GM12878 (cell line): ENCODE measurements around the gene PRPF38A. TPM values are rescaled to one million over a fixed set of nuclear protein-coding genes. Genes with fewer than 3 reads are reported as not detected.
A peak's percentile ranks its signal among the peaks of the same experiment; 100 is the strongest.

ENCODE experiments used
- ASH2L ChIP-seq: fragments of 300-600, 200-600 bp; sonication (generic); IDR thresholded peaks from 2 replicates; pipeline ENCODE4 v1.6.1; 2017; ENCODE audit warnings: low read depth, mild to moderate bottlenecking, borderline replicate concordance
- BCLAF1 ChIP-seq: fragments of 450-650 bp; IDR thresholded peaks from 2 replicates; pipeline ENCODE4 v1.6.1; 2017; ENCODE audit warnings: antibody characterized with exemption, mild to moderate bottlenecking, moderate library complexity
- CREB1 ChIP-seq: IDR thresholded peaks from 2 replicates; pipeline ENCODE4 v1.6.1; 2012; ENCODE audit warnings: low read depth, mild to moderate bottlenecking, inconsistent platforms
- CREM ChIP-seq: IDR thresholded peaks from 2 replicates; pipeline ENCODE4 v1.6.1; 2014; ENCODE audit warnings: antibody characterized with exemption, low read depth
- IKZF1 ChIP-seq: fragments of 450-650 bp; conservative IDR thresholded peaks from 2 replicates; pipeline ENCODE4 v1.6.1; 2017; ENCODE audit warnings: antibody characterized with exemption, mild to moderate bottlenecking
- PKNOX1 ChIP-seq: fragments of 450-650 bp; IDR thresholded peaks from 2 replicates; pipeline ENCODE4 v1.6.1; 2016; ENCODE audit warnings: mild to moderate bottlenecking
- REST ChIP-seq: IDR thresholded peaks from 2 replicates; pipeline ENCODE4 v1.6.1; 2012; ENCODE audit warnings: mild to moderate bottlenecking, low read depth, low read length
- RUNX3 ChIP-seq: IDR thresholded peaks from 2 replicates; pipeline ENCODE4 v1.6.1; 2012; ENCODE audit warnings: low read length, inconsistent platforms
- YY1 ChIP-seq: IDR thresholded peaks from 2 replicates; pipeline ENCODE4 v1.6.1; 2011; ENCODE audit warnings: low read depth, mild to moderate bottlenecking, low read length
- polyA plus RNA-seq, 11 experiments: library from polyadenylated mRNA; depleted of rRNA in 4 of 11; unstranded in 6 of 11; stranded (reverse) in 5 of 11; fragments of >200 nt; fragmentation: Nextera tagmentation in 4 of 11; fragmentation: Illumina TruSeq in 1 of 11; extraction: Ambion mirVana in 4 of 11; extraction: Trizol in 1 of 11; gene quantifications; 1 replicate in 1 of 11; 2 replicates in 10 of 11; pipeline versions ENCODE4 v1.2.1 to v1.2.3, GENCODE V29; 2011 to 2016; ENCODE audit warnings: inconsistent platforms in 2 of 11, missing spikeins in 2 of 11, low read depth in 1 of 11
- total RNA-seq, 4 experiments: library from RNA; depleted of rRNA in 3 of 4; stranded (reverse); fragments of >200 nt in 3 of 4; fragmentation: Illumina TruSeq in 1 of 4; extraction: Trizol in 1 of 4; gene quantifications; 2 replicates each; pipeline versions ENCODE4 v1.2.1 to v1.2.3, GENCODE V29; 2013 to 2021
- TF ChIP-seq, protein P1 (sequence below): IDR thresholded peaks from 2 replicates; pipeline ENCODE4 v1.6.1; 2011; ENCODE audit warnings: mild to moderate bottlenecking, low read depth, low read length, moderate library complexity; ENCODE audit not compliant: insufficient replicate concordance

The PRPF38A gene
- total and polyA plus RNA-seq, 10 of the 15 experiments (the other 5 are each of a cell fraction or from before 2014, with no cell fraction given) = 31.6 to 117 (median 77.7) TPM

DNA sequence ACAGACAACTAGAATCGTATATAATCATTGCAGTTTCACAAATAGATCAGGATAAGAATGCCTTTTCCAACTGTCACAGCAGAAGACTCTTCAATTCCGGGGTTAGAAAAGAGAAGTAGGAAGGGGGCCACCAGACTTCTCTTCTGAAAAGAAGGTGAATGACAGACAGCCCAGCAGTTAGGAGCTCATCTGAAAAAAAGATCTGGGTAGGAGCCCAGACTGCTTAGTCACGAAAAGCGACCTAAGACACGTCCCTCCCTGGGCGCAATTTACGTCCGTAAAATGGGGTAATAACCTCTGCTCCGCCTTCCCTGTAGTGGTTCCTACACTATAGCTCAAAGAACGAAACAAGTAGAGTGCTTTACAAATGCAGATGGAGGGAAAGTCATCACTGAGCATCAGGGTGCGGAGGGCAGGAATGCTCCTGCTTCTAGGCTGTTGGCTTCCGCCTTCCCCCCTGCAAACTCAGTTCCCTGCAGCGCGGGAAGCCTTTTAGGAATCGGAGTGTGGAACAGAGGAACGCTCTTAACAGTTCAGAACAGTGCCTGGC, 761 bp upstream of the PRPF38A start (continued):
- TF ChIP-seq, protein P1, sequence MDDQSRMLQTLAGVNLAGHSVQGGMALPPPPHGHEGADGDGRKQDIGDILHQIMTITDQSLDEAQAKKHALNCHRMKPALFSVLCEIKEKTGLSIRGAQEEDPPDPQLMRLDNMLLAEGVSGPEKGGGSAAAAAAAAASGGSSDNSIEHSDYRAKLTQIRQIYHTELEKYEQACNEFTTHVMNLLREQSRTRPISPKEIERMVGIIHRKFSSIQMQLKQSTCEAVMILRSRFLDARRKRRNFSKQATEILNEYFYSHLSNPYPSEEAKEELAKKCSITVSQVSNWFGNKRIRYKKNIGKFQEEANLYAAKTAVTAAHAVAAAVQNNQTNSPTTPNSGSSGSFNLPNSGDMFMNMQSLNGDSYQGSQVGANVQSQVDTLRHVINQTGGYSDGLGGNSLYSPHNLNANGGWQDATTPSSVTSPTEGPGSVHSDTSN = peak; percentile 51
- TF ChIP-seq CREB1 (peak; percentile 90), ASH2L (0 out of 2 replicates have a peak, but pooled peaks have one; percentile 11), CREM (peak; percentile 65; the same call in 1 of the 2 replicates), REST (no peak), YY1 (0 out of 2 replicates have a peak, but pooled peaks have one; percentile 4), PKNOX1 (peak; percentile 88), IKZF1 (no peak), BCLAF1 (no peak), RUNX3 (no peak)
